ENCODE measurements around the gene AADACL4. TPM values are rescaled to one million over a fixed set of nuclear protein-coding genes. Genes with fewer than 3 reads are reported as not detected.

Gene AADACL4
- total RNA-seq, 1 donor from 2014 or later, result 0.31 TPM

DNA sequence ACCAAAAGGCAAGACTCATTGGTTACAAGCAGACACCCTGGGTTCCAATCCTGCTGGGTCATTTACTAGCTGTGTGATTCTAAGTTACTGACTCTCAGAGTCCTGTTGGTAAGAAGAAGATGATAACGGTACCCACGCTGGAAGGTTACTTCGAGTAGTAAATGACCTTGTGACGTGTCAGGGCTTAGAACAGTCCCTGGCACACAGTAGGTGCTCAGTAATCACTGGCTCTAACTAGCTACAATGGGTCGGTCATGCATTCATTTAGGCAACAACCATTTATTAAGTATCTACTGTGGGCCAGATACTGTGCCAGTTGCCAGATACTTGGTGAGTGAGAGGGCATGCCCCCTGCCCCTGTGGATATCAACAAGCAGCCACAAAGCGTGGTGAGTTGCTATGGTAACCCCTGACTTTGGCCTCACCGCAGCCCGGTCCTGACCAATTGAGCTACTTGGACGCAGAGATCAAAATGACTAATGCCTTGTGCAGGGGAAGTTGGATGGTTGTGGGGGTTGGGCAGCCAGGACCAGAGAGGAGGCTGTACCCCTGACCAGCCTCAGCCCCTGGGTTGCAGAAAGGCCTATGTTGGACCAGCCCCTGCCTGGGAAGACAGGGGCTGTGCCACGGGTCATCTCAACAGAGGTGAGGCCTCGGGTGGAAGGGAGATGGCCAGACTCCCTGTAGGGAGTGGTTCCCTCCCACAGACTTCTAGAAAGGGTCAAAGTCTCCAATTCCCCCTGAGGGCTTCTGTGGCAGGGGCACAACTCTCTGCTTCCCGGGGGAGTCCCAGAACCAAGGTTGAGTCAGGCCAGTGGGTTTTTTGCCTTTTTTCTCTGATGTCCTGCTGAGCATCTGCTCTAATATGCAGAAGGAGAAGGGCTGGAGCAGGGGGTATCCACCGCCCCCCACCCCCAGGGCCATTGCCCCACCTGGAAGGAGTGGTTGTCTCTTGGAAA is 41.9 kb upstream of the AADACL4 start:
- H3K36me3 Mint-ChIP-seq, result peaks cover 17% of the 10 kb centered on the region
- no peaks in the 10 kb centered on the region for H3K27me3 Mint-ChIP-seq (ENCODE audit: low read depth)
- TF ChIP-seq, protein P1, sequence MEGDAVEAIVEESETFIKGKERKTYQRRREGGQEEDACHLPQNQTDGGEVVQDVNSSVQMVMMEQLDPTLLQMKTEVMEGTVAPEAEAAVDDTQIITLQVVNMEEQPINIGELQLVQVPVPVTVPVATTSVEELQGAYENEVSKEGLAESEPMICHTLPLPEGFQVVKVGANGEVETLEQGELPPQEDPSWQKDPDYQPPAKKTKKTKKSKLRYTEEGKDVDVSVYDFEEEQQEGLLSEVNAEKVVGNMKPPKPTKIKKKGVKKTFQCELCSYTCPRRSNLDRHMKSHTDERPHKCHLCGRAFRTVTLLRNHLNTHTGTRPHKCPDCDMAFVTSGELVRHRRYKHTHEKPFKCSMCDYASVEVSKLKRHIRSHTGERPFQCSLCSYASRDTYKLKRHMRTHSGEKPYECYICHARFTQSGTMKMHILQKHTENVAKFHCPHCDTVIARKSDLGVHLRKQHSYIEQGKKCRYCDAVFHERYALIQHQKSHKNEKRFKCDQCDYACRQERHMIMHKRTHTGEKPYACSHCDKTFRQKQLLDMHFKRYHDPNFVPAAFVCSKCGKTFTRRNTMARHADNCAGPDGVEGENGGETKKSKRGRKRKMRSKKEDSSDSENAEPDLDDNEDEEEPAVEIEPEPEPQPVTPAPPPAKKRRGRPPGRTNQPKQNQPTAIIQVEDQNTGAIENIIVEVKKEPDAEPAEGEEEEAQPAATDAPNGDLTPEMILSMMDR (IDR thresholded peaks at IDR 0.05; ENCODE audit: unreplicated experiment), result no peak
- H3K27ac Mint-ChIP-seq, result peak overlapping the region; percentile 96
- peaks cover 96% of the 10 kb centered on the region for H3K4me1 Mint-ChIP-seq
- H3K4me3 Mint-ChIP-seq, result peak overlapping the region; percentile 48
- DNase-seq (ENCODE audit: low spot score in 2 of 2, unreplicated experiment in 2 of 2), result no peak
- no peaks in the 10 kb centered on the region for H3K9me3 Mint-ChIP-seq

DNA sequence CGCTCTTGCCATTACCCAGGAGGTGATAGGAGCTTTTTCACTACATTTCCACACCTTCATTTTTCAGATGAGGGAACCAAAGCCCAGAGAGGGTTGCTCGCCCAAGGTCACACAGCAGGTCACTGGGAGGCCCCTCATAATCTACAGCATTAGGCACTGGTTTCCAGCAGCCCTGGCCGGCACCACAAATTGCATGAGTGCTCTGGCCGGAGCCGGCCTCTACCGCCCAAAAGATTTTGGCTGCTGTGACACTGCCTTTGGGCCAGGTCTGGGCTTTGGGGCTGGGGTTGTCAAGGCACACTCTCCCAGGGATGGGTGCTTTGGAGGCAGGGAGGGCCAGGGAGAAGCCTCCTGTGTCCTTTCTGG is 41.2 kb upstream of the AADACL4 start:
- Mint-ChIP-seq H3K9me3 (no peaks in the 10 kb centered on the region), H3K36me3 (peaks cover 19% of the 10 kb centered on the region), H3K4me1 (peaks cover 96% of the 10 kb centered on the region), H3K27ac (peak overlapping the region; percentile 96), H3K27me3 (ENCODE audit: low read depth) (no peaks in the 10 kb centered on the region), H3K4me3 (peak overlapping the region; percentile 33)
- TF ChIP-seq, protein P1 (IDR thresholded peaks at IDR 0.05; ENCODE audit: unreplicated experiment), result no peak
- DNase-seq (ENCODE audit: low spot score in 2 of 2, unreplicated experiment in 2 of 2), result no peak

DNA sequence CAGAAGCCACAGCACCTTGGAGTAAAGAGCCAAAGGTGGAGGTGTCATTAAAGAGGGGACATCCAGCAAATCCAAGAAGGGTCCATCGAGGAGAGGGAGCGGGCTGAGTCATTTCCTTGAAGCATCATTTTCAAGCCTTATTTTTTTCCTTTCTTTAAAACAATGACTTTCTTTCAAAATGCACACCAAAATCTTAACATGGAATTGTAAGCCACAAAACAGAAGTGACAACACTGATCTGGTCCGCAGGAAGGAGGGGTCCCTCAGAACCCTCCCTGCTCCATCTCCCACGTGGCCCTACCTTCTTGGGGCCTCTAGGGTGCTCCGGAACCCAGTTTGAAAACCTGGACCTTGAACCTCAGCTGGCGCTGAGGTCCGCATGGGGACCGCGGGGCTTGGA is 40.7 kb upstream of the AADACL4 start:
- Mint-ChIP-seq H3K4me1 (peaks cover 96% of the 10 kb centered on the region), H3K27ac (peak overlapping the region; percentile 96), H3K27me3 (ENCODE audit: low read depth) (no peaks in the 10 kb centered on the region), H3K9me3 (no peaks in the 10 kb centered on the region), H3K36me3 (peaks cover 22% of the 10 kb centered on the region), H3K4me3 (peak overlapping the region; percentile 33)
- DNase-seq (ENCODE audit: low spot score in 2 of 2, unreplicated experiment in 2 of 2), result no peak
- TF ChIP-seq, protein P1 (IDR thresholded peaks at IDR 0.05; ENCODE audit: unreplicated experiment), result no peak

DNA sequence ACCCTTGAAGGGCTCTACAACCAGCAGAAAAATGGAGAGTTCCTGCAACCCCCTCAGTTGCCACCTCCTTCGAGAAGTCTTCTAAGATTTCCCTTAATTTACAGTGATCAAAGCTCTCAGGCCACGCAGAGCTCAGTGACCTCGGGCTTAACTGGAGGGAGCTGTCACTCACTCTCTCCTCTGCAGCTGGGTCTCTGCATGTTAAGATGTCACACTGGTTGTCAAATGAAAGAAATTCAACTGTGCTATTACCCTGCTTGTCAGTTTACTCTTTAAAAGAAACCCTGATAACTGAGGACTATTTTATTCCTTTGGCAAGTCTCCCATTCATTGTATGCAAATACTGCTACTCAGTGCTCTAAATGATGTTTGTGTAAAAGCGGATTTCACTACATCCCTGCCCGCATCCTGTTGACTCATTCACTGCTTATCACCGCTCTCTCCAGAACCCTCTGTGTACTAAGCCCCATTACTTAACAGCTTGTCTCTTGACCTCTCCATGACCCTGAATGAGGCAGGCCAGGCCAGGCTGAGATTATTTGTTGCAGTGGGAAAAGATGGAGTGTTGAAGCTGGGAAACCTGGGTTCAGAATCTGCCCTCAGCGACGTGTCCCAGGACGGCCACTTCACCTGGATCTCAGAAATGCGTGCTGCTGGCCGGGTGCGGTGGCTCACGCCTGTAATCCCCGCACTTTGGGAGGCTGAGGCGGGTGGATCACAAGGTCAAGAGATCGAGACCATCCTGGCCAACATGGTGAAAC is 39.6 kb upstream of the AADACL4 start:
- Mint-ChIP-seq H3K36me3 (peaks cover 30% of the 10 kb centered on the region), H3K9me3 (no peaks in the 10 kb centered on the region), H3K27ac (peak overlapping the region; percentile 96), H3K4me1 (peaks cover 96% of the 10 kb centered on the region), H3K4me3 (peak overlapping the region; percentile 36), H3K27me3 (ENCODE audit: low read depth) (no peaks in the 10 kb centered on the region)
- DNase-seq (ENCODE audit: low spot score in 2 of 2, unreplicated experiment in 2 of 2), result no peak
- TF ChIP-seq, protein P1 (IDR thresholded peaks at IDR 0.05; ENCODE audit: unreplicated experiment), result no peak

DNA sequence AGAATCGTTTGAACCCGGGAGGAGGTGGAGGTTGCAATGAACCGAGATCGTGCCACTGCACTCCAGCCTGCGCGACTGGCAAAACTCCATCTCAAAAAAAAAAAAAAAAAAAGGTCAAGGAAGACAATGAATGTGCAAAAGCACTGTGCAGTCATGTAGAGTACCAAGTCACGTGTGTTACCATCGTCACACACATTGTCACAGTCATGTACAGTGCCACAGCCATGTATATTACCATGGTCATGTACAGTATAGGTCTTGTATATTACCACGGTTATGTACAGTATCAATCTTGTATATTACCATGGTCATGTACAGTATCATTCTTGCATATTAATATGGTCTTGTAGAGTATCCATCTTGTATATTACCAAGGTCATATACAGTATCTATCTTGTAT is 38.9 kb upstream of the AADACL4 start:
- Mint-ChIP-seq H3K36me3 (peaks cover 33% of the 10 kb centered on the region), H3K27me3 (ENCODE audit: low read depth) (no peaks in the 10 kb centered on the region), H3K9me3 (no peaks in the 10 kb centered on the region), H3K4me3 (peak overlapping the region; percentile 36), H3K4me1 (peaks cover 96% of the 10 kb centered on the region), H3K27ac (peak overlapping the region; percentile 96)
- TF ChIP-seq, protein P1 (IDR thresholded peaks at IDR 0.05; ENCODE audit: unreplicated experiment), result no peak
- no peak for DNase-seq (ENCODE audit: low spot score in 2 of 2, unreplicated experiment in 2 of 2)

Measured in mesothelial cell of epicardium (in vitro differentiated cells).